Measurements from ENCODE around the gene PLEKHG5. TPM values are rescaled to one million over a fixed set of nuclear protein-coding genes. Genes with fewer than 3 reads are reported as not detected.
"Not testable (repeated sequence)": the region's sequence is repeated elsewhere in the genome, so short reads cannot be mapped to it uniquely, and the experiment has no call there.

PLEKHG5 gene
- polyA plus RNA-seq, 2 of the 4 experiments (the other 2 are of a cell fraction): 0.84 to 3.1 TPM

DNA sequence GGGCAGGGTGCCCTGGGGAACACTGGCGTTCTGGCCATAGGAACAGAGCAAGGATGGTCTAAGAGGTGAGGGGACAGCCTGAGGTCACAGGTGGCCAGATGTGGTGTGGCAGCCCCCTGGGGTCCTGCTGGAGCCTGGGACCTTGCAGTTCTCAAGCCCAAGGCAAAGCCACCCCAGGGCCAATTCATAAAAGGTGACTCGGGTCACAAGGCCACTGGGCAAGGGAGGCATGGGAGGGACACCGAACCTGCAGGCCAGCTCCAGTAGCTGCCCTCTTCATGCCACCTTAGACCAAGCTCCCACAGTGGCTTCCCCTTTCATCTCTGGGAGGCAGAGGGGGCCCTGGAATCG, 44.8 kb downstream of the PLEKHG5 start:
- H3K4me2 ChIP-seq: no peak overlapping the region
- CTCF ChIA-PET: interaction anchor here (0.9 to 1.6 kb wide), 2 partner anchors 9 to 42 kb away, joined by 3 to 6 read pairs; no protein-coding TSS in a partner anchor

DNA sequence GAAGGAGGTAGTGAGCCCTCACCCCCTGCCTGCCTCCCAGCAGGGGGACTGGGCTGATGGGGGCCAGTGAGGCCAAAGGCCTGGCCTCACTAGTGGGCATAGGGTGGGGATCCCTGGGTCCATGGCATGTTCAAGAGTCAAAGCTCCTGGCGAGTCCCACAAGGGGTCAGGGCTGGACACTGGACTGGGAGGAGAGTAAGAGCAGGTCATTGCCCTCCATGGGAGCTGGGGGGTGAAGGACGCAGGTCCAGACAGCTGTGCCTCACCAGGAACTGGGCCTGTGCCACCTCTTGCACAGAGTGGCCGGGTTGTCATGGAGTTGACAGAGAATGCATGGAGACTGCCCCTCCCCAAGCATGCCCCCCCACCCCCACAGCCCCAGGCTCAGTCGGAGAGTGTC, 45.5 kb downstream of the PLEKHG5 start:
- H3K4me3 ChIP-seq; ATAC-seq; POLR2A ChIA-PET; DNase-seq (ENCODE audit: low read depth in 1 of 2, low spot score in 1 of 2); H3K4me1 ChIP-seq; FAIRE-seq; H3K27ac ChIP-seq; H3K9me3 ChIP-seq; H3K4me2 ChIP-seq: not testable (repeated sequence)
- CTCF ChIA-PET: interaction anchor here (0.7 to 1.6 kb wide), 6 partner anchors 9 to 43 kb away, joined by 3 to 6 read pairs (median 3); no protein-coding TSS in a partner anchor
- no CpG with 5 or more reads among the region's 4 CpGs for WGBS (ENCODE audit: missing lambda C conversion rate)

More for the DNA sequence above, 44.8 kb downstream of the PLEKHG5 start:
- FAIRE-seq (no peak), DNase-seq (ENCODE audit: low read depth in 1 of 2, low spot score in 1 of 2) (no peak), ATAC-seq (no peak)
- POLR2A ChIA-PET: no interaction called here
- Histone ChIP-seq H3K27ac (no peak overlapping the region), H3K9me3 (no peaks in the 10 kb centered on the region), H3K4me3 (no peak overlapping the region), H3K4me1 (0 out of 3 replicates have a peak, but pooled peaks cover 2% of the 10 kb centered on the region)
- WGBS (ENCODE audit: missing lambda C conversion rate): 84% methylated on average over 2 of the region's 4 CpGs
- no peak for TF ChIP-seq FOSB (CRISPR knock-in tag; IDR thresholded peaks at IDR 0.05)

DNA sequence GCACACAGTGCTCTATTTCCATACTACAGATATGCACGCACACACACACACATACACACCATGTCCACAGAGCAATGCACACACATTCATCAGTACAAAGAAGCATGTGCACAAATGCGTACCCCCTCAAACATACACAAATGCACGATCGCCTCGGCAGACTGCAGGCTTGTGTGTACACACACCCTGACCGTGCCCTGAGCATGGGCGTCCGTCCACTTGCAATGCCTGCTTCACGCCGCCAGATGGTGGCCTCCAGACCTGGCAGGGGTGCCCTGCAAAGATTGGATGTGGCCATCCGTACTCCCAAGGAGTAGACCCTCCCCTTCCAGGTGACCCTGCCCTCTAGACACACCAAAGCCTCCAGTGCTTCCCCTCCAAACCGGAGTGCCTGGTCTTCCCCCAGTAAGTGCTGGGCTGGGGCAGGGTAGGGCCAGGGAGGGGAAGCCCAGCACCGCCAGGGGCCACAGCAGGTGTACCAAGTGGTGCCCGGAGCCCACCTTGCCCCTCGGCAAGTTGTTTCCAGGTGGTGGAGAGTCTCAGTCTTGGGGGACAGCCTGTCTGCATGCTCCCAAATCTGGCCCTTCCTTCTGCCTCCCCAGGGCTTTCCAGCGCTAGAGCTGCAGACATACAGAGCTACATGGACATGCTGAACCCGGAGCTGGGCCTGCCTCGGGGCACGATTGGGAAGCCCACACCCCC, 46.3 kb downstream of the PLEKHG5 start:
- Histone ChIP-seq H3K4me1 (no peaks in the 10 kb centered on the region), H3K4me2 (no peak overlapping the region), H3K27ac (no peak overlapping the region), H3K9me3 (no peaks in the 10 kb centered on the region), H3K4me3 (no peak overlapping the region)
- 7% methylated on average over 3 of the region's 19 CpGs for WGBS (ENCODE audit: missing lambda C conversion rate)
- ATAC-seq (peak; percentile 63 to 80), FAIRE-seq (peak; percentile 78), DNase-seq (ENCODE audit: low read depth in 1 of 2, low spot score in 1 of 2) (peak in 1 of 2 experiments; percentile 60)
- POLR2A ChIA-PET: no interaction called here
- CTCF ChIA-PET: interaction anchor here (0.7 to 1.8 kb wide), 7 partner anchors 11 to 180 kb away, joined by 3 to 6 read pairs (median 3); no protein-coding TSS in a partner anchor
- TF ChIP-seq, protein P1, sequence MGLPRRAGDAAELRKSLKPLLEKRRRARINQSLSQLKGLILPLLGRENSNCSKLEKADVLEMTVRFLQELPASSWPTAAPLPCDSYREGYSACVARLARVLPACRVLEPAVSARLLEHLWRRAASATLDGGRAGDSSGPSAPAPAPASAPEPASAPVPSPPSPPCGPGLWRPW (IDR thresholded peaks at IDR 0.05): no peak
- TF ChIP-seq, protein P2, sequence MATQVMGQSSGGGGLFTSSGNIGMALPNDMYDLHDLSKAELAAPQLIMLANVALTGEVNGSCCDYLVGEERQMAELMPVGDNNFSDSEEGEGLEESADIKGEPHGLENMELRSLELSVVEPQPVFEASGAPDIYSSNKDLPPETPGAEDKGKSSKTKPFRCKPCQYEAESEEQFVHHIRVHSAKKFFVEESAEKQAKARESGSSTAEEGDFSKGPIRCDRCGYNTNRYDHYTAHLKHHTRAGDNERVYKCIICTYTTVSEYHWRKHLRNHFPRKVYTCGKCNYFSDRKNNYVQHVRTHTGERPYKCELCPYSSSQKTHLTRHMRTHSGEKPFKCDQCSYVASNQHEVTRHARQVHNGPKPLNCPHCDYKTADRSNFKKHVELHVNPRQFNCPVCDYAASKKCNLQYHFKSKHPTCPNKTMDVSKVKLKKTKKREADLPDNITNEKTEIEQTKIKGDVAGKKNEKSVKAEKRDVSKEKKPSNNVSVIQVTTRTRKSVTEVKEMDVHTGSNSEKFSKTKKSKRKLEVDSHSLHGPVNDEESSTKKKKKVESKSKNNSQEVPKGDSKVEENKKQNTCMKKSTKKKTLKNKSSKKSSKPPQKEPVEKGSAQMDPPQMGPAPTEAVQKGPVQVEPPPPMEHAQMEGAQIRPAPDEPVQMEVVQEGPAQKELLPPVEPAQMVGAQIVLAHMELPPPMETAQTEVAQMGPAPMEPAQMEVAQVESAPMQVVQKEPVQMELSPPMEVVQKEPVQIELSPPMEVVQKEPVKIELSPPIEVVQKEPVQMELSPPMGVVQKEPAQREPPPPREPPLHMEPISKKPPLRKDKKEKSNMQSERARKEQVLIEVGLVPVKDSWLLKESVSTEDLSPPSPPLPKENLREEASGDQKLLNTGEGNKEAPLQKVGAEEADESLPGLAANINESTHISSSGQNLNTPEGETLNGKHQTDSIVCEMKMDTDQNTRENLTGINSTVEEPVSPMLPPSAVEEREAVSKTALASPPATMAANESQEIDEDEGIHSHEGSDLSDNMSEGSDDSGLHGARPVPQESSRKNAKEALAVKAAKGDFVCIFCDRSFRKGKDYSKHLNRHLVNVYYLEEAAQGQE (IDR thresholded peaks at IDR 0.05): no peak
- TF ChIP-seq SMC3 (IDR thresholded peaks at IDR 0.05): peak; percentile 34; the same call in 1 of the 3 replicates
- TF ChIP-seq, protein P3, sequence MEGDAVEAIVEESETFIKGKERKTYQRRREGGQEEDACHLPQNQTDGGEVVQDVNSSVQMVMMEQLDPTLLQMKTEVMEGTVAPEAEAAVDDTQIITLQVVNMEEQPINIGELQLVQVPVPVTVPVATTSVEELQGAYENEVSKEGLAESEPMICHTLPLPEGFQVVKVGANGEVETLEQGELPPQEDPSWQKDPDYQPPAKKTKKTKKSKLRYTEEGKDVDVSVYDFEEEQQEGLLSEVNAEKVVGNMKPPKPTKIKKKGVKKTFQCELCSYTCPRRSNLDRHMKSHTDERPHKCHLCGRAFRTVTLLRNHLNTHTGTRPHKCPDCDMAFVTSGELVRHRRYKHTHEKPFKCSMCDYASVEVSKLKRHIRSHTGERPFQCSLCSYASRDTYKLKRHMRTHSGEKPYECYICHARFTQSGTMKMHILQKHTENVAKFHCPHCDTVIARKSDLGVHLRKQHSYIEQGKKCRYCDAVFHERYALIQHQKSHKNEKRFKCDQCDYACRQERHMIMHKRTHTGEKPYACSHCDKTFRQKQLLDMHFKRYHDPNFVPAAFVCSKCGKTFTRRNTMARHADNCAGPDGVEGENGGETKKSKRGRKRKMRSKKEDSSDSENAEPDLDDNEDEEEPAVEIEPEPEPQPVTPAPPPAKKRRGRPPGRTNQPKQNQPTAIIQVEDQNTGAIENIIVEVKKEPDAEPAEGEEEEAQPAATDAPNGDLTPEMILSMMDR (IDR thresholded peaks at IDR 0.05): peak; percentile 40; the same call in 2 of the 3 replicates
- no peak for TF ChIP-seq RNF2 (IDR thresholded peaks at IDR 0.05; ENCODE audit: borderline replicate concordance, low read depth)
- no peak for TF ChIP-seq GATA3 (IDR thresholded peaks at IDR 0.05; ENCODE audit: borderline replicate concordance)
- no peak for TF ChIP-seq ZSCAN20 (CRISPR knock-in tag; IDR thresholded peaks at IDR 0.05)
- no peak for TF ChIP-seq HDAC2 (IDR thresholded peaks at IDR 0.05)
- TF ChIP-seq, protein P4, sequence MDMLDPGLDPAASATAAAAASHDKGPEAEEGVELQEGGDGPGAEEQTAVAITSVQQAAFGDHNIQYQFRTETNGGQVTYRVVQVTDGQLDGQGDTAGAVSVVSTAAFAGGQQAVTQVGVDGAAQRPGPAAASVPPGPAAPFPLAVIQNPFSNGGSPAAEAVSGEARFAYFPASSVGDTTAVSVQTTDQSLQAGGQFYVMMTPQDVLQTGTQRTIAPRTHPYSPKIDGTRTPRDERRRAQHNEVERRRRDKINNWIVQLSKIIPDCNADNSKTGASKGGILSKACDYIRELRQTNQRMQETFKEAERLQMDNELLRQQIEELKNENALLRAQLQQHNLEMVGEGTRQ (IDR thresholded peaks at IDR 0.05): no peak
- TF ChIP-seq CEBPB (IDR thresholded peaks at IDR 0.05): no peak
- peak in 1 of 2 experiments; percentile 22; a peak in 1 of 5 replicates for TF ChIP-seq RAD21 (conservative IDR thresholded peaks at IDR 0.05 in 1 of 2, IDR thresholded peaks at IDR 0.05 in 1 of 2)
- no peak for TF ChIP-seq POLR2A (IDR thresholded peaks at IDR 0.05; ENCODE audit: low read length)
- no peak for TF ChIP-seq JUNB (IDR thresholded peaks at IDR 0.05)
- TF ChIP-seq EHF (CRISPR knock-in tag; IDR thresholded peaks at IDR 0.05): no peak
- no peak for TF ChIP-seq EHMT2 (IDR thresholded peaks at IDR 0.05; ENCODE audit: low read depth)
- no peak for TF ChIP-seq PHF8 (IDR thresholded peaks at IDR 0.05; ENCODE audit: borderline replicate concordance, low read depth)
- no peak for TF ChIP-seq NPAS2 (CRISPR knock-in tag; IDR thresholded peaks at IDR 0.05; ENCODE audit: borderline replicate concordance)
- no peak for TF ChIP-seq CHD2 (IDR thresholded peaks at IDR 0.05; ENCODE audit: low read length, partially characterized antibody)
- TF ChIP-seq CBX2 (IDR thresholded peaks at IDR 0.05; ENCODE audit: borderline replicate concordance, low read depth): no peak
- no peak for TF ChIP-seq HOXB5 (CRISPR knock-in tag; IDR thresholded peaks at IDR 0.05)
- no peak for TF ChIP-seq HOXB13 (CRISPR knock-in tag; IDR thresholded peaks at IDR 0.05; ENCODE audit: low read depth)
- TF ChIP-seq ESRRA (IDR thresholded peaks at IDR 0.05; ENCODE audit: borderline replicate concordance, low read length): no peak
- TF ChIP-seq RFX5 (IDR thresholded peaks at IDR 0.05): no peak
- TF ChIP-seq, protein P5, sequence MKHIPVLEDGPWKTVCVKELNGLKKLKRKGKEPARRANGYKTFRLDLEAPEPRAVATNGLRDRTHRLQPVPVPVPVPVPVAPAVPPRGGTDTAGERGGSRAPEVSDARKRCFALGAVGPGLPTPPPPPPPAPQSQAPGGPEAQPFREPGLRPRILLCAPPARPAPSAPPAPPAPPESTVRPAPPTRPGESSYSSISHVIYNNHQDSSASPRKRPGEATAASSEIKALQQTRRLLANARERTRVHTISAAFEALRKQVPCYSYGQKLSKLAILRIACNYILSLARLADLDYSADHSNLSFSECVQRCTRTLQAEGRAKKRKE (CRISPR knock-in tag; IDR thresholded peaks at IDR 0.05; ENCODE audit: low read depth): no peak
- TF ChIP-seq MYC (IDR thresholded peaks at IDR 0.05; ENCODE audit: borderline replicate concordance, low read length): no peak
